SKM-1 treated with dmso at 0.1 percent for 144 hours (cell line): ENCODE data around the gene TBCE.
A peak's percentile ranks its signal among the peaks of the same experiment; 100 is the strongest.
"Not testable (repeated sequence)": the region's sequence is repeated elsewhere in the genome, so short reads cannot be mapped to it uniquely, and the experiment has no call there.

ENCODE experiments used
- DNase-seq: peaks from one replicate; lab custom pipeline; 2025; ENCODE audit not compliant: unreplicated experiment; lab: John Stamatoyannopoulos, UW

The TBCE gene

DNA sequence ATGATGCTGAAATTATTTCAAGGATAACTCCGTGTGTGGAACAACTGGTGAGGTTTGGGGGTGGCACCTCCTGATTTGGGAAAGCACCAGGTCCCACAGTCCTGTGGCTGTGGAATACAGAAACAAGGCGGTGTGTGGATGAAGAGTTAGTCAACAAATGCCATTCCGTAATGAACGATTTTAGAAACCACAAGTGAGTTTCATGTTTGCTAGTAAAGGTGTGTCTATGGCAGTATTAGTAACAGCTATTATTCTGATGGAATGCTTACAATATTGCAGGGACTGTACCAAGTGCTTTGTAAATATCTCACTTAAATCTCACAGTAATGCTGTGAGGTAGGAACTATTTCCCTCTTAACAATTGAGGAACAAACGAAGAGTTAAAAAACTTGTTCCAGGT, 83.2 kb downstream of the TBCE start:
- no peak for DNase-seq

GRCh38 chr1:235450886-235451483, 83.8 kb downstream of the TBCE start:
- no peak for DNase-seq

DNA sequence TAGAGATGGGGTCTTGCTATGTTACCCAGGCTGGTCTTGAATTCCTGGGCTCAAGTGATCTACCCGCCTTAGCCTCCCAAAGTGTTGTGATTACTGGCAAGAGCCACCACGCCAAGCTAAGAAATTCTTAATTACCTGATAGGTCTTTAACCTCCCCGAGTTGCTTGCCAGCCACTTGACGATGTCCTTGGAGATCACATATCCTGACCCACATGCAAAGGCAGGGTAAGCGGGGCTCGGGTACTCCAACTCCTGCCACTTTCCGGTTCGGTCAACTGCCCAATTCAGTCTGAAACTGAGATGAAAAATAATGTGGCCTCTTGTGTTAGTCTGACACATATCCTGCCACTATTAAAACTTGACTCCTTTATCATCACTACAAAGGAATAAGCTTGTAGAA, 86.8 kb downstream of the TBCE start:
- no peak for DNase-seq

DNA sequence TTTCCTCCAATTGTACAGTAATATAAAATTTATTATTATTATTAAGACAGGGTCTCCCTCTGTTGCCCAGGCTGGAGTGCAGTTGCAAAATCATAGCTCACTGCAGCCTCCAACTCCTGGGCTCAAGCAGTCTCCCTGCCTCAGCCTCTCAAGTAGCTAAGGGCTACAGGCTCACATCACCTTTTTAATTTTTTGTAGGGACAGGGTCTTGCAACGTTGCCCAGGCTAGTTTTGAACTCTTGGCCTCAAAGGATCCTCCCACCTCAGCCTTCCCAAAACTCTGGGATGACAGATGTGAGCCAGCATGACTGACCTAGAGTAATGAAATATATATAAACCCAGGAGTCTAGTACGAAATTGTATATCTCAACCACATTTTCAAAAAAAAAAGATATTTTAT, 87.9 kb downstream of the TBCE start:
- DNase-seq: no peak

DNA sequence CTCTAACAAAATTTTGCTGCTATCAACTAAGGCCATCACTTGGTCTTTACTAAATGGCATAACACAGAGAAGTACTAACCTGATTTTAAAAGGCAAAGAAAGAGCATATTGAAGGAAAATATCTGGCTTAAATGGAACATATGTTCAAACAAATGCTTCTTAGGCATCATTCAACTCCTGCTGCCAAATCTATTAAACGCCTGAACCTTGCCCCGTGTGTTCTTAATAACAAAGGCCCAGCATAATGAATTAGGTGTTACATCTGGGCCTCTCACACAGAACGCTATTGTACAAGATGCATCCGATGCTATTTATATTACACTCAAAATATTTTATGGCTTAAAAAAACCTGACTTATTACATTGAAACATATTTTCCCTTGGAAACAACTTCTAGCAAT, 88.6 kb downstream of the TBCE start:
- no peak for DNase-seq

GRCh38 chr1:235457856-235458255, 90.6 kb downstream of the TBCE start:
- not testable (repeated sequence) for DNase-seq

- DNase-seq: no peak
These were observed 93.5 kb downstream of the TBCE start for GRCh38 chr1:235460770-235461169.

- DNase-seq: no peak
These were observed 94.7 kb downstream of the TBCE start for GRCh38 chr1:235461954-235462353.

DNA sequence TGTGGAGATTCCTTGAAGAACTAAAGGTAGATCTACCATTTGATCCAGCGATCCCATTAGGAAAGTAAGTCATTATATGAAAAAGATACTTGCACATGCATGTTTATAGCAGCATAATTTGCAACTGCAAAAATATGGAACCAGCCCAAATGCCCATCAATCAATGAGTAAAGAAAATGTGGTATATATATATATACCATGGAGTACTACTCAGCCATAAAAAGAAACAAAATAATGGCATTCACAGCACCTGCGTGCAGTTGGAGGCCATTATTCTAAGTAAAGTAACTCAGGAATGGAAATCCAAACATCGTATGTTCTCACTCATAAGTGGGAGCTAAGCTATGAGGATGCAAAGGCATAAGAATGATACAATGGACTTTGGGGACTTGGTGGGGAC, 95.6 kb downstream of the TBCE start:
- DNase-seq: not testable (repeated sequence)

DNA sequence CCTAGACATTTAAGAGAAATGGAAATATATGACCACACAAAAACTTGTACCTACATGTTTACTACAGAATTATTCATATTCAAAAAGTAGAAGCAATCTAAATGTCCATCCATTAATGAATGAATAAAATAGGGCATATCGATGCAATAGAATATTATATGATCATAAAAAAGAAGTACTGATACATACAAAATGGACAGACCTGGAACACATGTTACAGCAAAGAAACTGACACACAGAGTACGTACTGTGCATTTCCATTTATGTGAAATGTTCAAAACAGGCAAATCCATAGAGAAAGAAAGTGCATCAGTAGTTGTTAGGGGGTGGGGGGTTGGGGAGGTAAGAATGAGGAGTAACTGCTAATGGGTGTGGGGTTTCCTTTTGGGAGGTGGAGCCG, 97.8 kb downstream of the TBCE start:
- no peak for DNase-seq

DNA sequence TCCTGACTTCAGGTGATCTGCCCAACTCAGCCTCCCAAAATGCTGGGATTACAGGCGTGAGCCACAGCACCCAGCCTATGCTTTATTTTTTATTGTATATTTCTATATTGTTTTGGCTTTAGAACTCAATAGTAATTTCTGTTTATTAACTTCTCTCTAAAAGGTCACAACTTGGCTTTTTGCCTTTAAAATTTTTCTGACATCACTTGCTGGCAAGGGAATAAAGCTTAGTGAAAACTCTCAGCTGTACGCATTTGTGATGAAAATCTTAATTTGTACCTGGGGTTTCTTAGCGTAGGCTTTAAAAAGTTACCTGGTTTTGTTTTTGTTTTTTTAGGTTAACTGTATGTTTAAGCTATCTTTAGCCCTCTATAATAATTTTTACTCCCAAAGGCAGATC, 100.8 kb downstream of the TBCE start:
- no peak for DNase-seq

- DNase-seq: no peak
These were observed 101.7 kb downstream of the TBCE start for GRCh38 chr1:235468970-235469369.

DNA sequence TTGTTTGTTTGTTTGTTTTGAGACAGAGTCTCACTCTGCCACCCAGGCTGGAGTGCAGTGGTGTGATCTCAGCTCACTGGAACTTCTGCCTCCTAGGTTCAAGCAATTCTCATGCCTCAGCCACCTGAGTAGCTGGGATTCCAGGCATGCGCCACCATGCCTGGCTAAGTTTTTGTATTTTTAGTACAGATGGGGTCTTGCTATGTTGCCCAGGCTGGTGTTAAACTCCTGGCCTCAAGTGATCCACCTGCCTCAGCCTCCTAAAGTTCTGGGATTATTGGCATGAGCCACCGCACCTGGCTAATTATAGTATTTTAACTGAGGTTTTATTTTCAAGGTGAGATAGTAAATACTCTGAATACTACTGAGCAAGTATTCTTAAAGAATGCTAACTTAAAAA, 102.7 kb downstream of the TBCE start:
- DNase-seq: not testable (repeated sequence)

DNA sequence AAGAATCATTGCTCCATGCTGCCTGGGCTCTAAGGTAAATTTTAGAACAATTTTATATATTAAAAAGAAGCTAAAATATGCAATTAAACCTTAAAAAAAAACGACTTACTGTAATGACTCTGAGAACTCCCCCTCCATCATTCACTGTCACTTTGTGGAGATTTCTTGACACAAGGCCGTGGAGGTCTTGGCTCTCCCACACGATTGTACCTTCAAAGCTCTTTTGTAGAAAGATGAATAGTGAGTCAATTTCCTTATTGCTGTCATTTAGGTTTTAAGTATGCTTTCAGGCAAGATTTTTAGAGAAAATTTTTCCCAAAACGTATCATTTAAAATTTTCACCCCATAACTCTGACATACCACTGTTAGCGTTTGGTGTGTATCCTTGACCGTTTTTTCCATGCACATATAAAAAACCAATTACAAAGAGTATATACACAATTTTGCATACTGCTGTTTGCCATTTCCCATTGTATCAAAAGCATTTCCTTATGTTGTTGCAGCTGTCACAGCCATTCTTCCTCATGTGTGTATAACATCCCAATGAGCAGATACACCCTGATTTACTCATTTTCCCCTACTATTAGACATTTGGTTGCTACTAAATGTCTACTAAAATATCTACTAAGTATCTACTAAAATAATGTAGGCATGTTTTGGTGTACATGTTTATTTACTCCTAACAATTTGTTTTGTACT, 103.7 kb downstream of the TBCE start:
- no peak for DNase-seq

GRCh38 chr1:235473806-235474205, 106.6 kb downstream of the TBCE start:
- no peak for DNase-seq

DNA sequence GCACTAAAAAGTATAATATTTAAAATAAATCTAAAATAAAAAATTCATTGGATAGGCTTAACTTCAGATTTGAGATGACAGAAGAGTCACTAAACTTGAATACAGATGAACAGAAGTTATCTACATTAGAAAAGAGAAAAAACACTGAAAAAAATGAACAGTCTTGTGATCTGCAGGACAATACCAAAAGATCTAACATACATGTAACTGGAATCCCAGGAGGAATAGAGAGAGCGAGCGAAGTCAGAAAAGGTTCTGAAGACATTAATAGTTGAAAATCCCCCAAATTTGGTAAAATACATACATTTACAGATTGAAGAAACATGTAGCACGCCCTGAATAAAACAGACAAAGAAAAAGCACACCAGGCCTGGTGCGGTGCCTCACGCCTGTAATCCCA, 115.9 kb downstream of the TBCE start:
- DNase-seq: no peak

- DNase-seq: no peak
These were observed 118.3 kb downstream of the TBCE start for GRCh38 chr1:235485558-235485957.

GRCh38 chr1:235486321-235486720, 119.1 kb downstream of the TBCE start:
- DNase-seq: no peak

GRCh38 chr1:235491644-235492043, 124.4 kb downstream of the TBCE start:
- DNase-seq: no peak

GRCh38 chr1:235494531-235494930, 127.3 kb downstream of the TBCE start:
- DNase-seq: no peak

DNA sequence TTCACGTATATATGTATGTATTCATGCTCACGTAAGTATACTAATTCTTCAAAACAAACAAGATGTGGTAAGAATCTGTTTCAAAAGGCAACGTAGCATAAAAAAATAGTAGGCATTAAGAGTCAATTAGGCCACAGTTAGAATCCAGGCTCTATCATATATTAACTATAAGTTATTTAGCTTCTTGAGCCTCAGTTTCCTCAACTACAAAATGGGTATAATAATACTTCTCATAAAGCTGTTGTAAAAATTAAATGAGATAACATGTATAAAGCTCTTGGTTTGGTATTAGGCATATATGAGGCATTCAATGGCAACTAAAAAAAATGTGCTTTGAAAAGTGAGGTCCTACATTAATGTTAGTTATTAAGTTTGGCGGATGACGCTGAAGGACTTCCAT, 127.8 kb downstream of the TBCE start:
- DNase-seq: no peak

DNA sequence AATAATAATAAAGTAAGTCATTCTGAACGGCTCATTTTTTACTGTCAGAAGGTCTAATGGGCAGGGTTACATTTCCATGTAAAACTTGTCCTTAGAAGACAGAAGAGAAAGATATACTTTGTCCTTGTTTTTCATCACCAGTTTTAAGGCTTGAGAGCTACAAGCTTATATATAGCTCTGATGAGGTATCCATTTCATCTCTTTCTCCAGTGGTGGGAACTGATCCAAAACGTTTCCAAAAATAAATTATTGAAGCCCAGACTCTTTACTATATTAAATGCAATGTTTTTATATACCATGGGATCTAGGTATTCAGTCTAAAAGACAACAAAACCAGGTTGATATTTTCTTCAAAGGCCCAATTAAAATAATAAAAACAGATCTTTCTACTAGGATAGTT, 128.3 kb downstream of the TBCE start:
- no peak for DNase-seq

DNA sequence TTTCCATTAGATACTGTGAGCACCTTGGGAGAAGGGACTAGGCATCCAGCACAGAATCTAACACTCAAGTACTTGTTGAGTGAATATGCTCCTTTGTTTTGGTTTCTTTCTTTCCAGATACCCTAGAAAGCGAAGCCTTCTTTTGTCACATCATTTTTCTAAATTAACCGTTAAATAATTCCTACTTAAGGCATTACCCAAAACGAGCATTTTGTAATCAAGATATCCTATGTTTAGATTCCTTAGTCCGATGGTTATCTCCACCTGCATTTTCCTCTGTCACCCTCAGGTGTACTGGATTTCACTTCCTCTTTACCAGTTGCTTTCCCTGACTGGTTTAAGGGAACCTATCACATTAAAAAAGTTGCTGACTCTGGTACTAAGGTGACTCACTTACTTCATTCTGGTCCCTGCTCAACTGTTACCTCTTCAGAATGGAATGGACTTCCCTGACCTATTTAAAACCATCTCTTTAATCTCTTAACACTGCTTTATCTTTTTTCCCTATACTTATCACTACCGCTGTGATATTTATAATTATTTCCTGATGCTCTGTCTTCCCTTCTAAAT, 133.8 kb downstream of the TBCE start:
- peak; percentile 17 for DNase-seq
